ENCODE data around the gene SPEG. TPM values are rescaled to one million over a fixed set of nuclear protein-coding genes. Genes with fewer than 3 reads are reported as not detected.

SPEG gene
- total RNA-seq, 4 donors from 2014 or later: 3.2 to 49.5 (median 10.2) TPM

DNA sequence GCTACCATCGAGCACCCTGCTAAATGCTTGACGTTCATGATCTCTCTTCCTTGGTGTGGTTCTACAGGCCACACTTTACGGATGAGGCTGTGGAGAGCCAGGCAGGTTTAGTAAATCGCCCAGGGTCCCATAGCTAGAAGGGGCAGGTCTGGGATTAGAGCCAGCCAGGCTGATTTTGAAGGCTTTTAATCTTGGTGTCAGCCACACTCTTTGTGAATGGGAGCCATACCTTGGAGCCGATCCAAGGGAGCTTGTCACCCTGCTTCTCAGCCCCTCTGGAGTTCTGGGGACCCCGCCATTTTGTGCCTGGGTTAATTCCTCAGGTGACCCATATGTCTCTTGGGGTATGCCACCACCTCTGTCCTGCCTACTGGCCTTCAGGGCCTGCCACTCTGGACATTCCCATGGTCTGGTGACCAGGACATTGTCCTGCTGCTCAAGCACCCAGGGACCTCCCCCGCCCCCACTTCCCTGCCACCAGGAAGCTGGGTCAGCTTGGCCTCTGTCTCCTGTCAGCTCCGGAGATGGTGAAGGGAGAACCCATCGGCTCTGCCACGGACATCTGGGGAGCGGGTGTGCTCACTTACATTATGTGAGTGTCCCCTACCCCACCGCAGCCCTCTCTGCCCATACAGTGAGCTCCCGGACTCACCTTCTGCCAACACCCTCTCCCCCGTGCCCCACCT lies 56.8 kb downstream of the SPEG start:
- Histone ChIP-seq H3K4me1 (peaks cover 0 to 2% (median 0%) of the 10 kb centered on the region in 4 donors), H3K36me3 (no peaks in the 10 kb centered on the region), H3K27ac (no peak overlapping the region), H3K4me3 (no peak overlapping the region), H3K9me3 (no peaks in the 10 kb centered on the region), H3K27me3 (no peaks in the 10 kb centered on the region)
- no peak for DNase-seq
- TF ChIP-seq POLR2A (IDR thresholded peaks at IDR 0.05): no peak
- TF ChIP-seq, protein P1, sequence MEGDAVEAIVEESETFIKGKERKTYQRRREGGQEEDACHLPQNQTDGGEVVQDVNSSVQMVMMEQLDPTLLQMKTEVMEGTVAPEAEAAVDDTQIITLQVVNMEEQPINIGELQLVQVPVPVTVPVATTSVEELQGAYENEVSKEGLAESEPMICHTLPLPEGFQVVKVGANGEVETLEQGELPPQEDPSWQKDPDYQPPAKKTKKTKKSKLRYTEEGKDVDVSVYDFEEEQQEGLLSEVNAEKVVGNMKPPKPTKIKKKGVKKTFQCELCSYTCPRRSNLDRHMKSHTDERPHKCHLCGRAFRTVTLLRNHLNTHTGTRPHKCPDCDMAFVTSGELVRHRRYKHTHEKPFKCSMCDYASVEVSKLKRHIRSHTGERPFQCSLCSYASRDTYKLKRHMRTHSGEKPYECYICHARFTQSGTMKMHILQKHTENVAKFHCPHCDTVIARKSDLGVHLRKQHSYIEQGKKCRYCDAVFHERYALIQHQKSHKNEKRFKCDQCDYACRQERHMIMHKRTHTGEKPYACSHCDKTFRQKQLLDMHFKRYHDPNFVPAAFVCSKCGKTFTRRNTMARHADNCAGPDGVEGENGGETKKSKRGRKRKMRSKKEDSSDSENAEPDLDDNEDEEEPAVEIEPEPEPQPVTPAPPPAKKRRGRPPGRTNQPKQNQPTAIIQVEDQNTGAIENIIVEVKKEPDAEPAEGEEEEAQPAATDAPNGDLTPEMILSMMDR (IDR thresholded peaks at IDR 0.05): no peak

GRCh38 chr2:219492575-219492974 lies 57.9 kb downstream of the SPEG start:
- peaks cover 0 to 13% (median 5%) of the 10 kb centered on the region in 4 donors for H3K4me1 ChIP-seq
- no peak for DNase-seq
- H3K4me3 ChIP-seq: no peak overlapping the region
- TF ChIP-seq POLR2A (IDR thresholded peaks at IDR 0.05): no peak
- TF ChIP-seq, protein P1 (IDR thresholded peaks at IDR 0.05): no peak
- H3K36me3 ChIP-seq: no peaks in the 10 kb centered on the region
- H3K27ac ChIP-seq: no peak overlapping the region
- no peaks in the 10 kb centered on the region for H3K9me3 ChIP-seq
- H3K27me3 ChIP-seq: peaks cover 0 to 5% of the 10 kb centered on the region in 2 donors

DNA sequence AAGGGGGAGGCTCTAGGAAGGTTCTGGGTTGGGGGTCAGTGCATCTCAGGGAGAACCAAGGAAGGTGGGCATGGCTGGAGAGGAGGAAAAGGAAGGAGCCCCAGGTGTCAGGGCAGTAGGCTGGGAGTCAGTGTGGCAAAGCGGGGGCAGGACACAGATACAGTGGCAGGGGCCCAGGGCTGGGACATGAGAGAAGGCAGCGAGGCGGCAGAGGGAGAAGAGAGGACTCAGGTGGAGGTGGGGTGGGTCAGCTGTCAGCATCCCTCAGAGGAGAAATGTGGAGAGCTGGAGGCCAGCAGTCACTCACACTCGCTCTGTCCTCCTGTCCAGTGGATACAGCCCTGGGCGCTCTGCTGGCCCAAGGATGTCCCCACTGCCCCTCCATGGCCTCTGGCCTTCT lies 58.4 kb downstream of the SPEG start:
- no peak for DNase-seq
- TF ChIP-seq POLR2A (IDR thresholded peaks at IDR 0.05): no peak
- TF ChIP-seq, protein P1 (IDR thresholded peaks at IDR 0.05): no peak
- H3K27me3 ChIP-seq: peaks cover 0 to 5% of the 10 kb centered on the region in 2 donors
- H3K4me3 ChIP-seq: no peak overlapping the region
- H3K27ac ChIP-seq: no peak overlapping the region
- no peaks in the 10 kb centered on the region for H3K9me3 ChIP-seq
- H3K4me1 ChIP-seq: peaks cover 0 to 16% (median 7%) of the 10 kb centered on the region in 4 donors
- H3K36me3 ChIP-seq: no peaks in the 10 kb centered on the region

- Histone ChIP-seq H3K4me3 (no peak overlapping the region), H3K27ac (peak overlapping the region in 1 of 4 donors; percentile 98), H3K9me3 (no peaks in the 10 kb centered on the region), H3K36me3 (no peaks in the 10 kb centered on the region), H3K4me1 (peaks cover 0 to 24% (median 11%) of the 10 kb centered on the region in 4 donors), H3K27me3 (peaks cover 0 to 5% of the 10 kb centered on the region in 2 donors)
- TF ChIP-seq POLR2A (IDR thresholded peaks at IDR 0.05): no peak
- TF ChIP-seq, protein P1 (IDR thresholded peaks at IDR 0.05): peak in 1 of 6 experiments; percentile 17
- no peak for DNase-seq
These were observed 60.4 kb downstream of the SPEG start for GRCh38 chr2:219494952-219495530.

DNA sequence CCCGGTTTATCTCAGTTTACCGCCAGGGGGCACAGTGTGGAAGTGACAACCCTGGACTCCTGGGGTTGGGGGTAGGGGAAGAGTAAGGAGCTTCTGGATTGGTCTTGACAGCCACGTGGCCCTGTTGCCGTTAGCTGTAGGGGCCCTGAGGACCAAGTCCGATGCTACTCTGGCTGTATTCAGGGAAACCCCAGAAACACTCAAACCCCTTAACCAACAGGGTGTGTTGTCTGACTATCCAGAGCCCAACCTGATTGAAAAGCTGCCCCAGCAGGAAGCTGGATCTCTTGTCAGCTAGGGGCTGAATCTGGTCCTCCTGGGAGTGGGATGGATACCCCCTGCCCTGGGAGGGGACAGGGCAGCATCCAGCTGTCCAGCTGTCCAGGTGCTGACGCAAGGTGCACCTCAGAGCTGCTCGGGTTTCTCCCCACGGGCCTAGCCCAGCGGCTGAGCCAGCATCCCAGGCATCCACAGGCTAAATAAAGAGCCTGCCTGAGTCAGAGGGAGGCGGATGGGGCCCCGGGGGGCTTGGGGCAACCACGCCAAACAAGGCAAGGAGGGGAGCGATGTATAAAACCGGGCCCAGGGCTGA lies 61.0 kb downstream of the SPEG start:
- no peaks in the 10 kb centered on the region for H3K36me3 ChIP-seq
- no peaks in the 10 kb centered on the region for H3K9me3 ChIP-seq
- H3K27ac ChIP-seq: peak overlapping the region in 1 of 4 donors; percentile 98
- peak in 2 of 3 donors; percentile 54 to 76 for DNase-seq
- H3K4me3 ChIP-seq: no peak overlapping the region
- no peak for TF ChIP-seq POLR2A (IDR thresholded peaks at IDR 0.05)
- TF ChIP-seq, protein P1 (IDR thresholded peaks at IDR 0.05): peak in 5 of 6 experiments; percentile 18 to 57 (median 51)
- peaks cover 0 to 5% of the 10 kb centered on the region in 2 donors for H3K27me3 ChIP-seq
- H3K4me1 ChIP-seq: peaks cover 0 to 26% (median 11%) of the 10 kb centered on the region in 4 donors

Measured in Peyer's patch (tissue), 4 donors.